SK-N-MC (cell line): ENCODE data around the gene C9orf50.

Source experiments
- EZH2 ChIP-seq: fragments of 200-600 bp; sonication (generic); IDR thresholded peaks from one replicate; pipeline ENCODE4 v1.6.1; 2017; ENCODE audit warnings: antibody characterized with exemption
- FOXP2 ChIP-seq: optimal IDR thresholded peaks from 2 replicates; pipeline ENCODE3; 2011; ENCODE audit warnings: mild to moderate bottlenecking, moderate library complexity; ENCODE audit not compliant: insufficient read depth; ENCODE audit errors: extremely low read length, control extremely low read depth
- POLR2AphosphoS5 ChIP-seq: IDR thresholded peaks from 2 replicates; pipeline ENCODE4 v1.6.1; 2012; ENCODE audit warnings: mild to moderate bottlenecking, low read depth, low read length, borderline replicate concordance

DNA sequence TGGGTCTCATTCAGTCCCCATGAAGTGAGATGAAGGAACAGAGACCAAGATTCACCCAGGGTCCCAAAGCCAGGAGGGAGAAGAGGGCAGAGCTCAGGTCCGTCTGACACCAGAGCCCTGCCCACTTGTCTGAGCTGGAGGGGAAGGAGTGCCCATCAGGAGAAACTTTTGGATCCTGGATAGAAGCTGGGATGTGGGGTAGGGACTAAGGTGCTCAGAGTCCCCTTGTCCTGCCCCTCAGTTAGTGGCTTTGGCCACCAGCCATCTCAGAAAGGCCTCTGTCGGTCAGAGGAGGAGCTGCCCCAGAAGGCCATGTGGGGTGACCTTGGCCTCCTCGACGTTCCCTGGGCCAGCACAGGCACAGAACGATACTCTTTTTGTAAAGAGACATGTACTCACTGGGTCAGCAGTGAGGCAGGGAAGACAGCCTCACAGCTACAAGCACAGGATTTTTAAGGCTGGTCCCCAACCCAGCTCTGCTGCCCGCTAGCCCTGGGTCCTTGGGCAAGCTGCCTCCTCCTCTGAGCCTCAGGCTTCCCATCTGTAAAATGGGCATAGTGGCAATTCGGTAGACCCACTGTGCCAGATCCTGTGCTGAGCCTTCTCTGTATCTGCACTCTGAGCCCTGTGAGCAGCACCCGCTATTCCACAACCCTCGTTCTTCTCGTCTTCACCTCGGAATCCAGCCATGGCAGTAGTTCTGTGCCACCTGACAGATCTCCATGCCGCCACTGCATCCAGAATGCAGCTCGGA lies 49.4 kb downstream of the C9orf50 start:
- TF ChIP-seq POLR2AphosphoS5 (no peak), EZH2 (no peak), FOXP2 (no peak)
